Measurements from ENCODE around the gene TMEM154.

DNA sequence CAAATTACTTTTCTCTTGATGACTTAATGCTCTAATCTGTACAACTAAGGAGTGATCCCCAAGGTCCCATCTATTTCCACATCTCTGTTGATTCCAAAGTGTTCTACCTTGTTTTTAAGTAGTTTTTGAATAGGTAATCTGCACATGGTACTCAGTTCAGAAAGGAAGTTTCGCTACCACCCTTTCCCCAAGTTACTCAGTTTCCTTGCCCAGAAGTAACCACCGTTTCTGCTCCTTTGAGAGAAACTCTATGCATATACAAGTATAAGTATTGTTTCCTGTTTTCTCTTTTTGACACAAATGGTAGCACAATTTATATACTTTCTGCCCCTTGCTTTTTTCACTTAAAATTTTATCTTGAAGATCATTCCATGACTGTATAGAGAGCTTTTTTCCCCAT lies 18.1 kb downstream of the TMEM154 start:
- TF ChIP-seq, protein P1, sequence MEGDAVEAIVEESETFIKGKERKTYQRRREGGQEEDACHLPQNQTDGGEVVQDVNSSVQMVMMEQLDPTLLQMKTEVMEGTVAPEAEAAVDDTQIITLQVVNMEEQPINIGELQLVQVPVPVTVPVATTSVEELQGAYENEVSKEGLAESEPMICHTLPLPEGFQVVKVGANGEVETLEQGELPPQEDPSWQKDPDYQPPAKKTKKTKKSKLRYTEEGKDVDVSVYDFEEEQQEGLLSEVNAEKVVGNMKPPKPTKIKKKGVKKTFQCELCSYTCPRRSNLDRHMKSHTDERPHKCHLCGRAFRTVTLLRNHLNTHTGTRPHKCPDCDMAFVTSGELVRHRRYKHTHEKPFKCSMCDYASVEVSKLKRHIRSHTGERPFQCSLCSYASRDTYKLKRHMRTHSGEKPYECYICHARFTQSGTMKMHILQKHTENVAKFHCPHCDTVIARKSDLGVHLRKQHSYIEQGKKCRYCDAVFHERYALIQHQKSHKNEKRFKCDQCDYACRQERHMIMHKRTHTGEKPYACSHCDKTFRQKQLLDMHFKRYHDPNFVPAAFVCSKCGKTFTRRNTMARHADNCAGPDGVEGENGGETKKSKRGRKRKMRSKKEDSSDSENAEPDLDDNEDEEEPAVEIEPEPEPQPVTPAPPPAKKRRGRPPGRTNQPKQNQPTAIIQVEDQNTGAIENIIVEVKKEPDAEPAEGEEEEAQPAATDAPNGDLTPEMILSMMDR (IDR thresholded peaks at IDR 0.05) = no peak
- no peak for TF ChIP-seq EP300 (IDR thresholded peaks at IDR 0.05)

Measured in ovary (tissue), 3 donors.